OCI-M2 (cell line): ENCODE results near the gene HOMER1.

Source experiments
- DNase-seq: peaks from one replicate; lab custom pipeline; 2025; ENCODE audit not compliant: unreplicated experiment; lab: John Stamatoyannopoulos, UW

Gene HOMER1

GRCh38 chr5:79513704-79514390, at the start of gene HOMER1:
TSS of gene HOMER1 (minus strand) at chr5:79514134. CDS start at chr5:79512774, 1,360 bp downstream.
- no peak for DNase-seq

- DNase-seq: no peak
Measured at GRCh38 chr5:79563247-79563590, 49.3 kb upstream of the HOMER1 start.

GRCh38 chr5:79562351-79563246, 48.7 kb upstream of the HOMER1 start:
- DNase-seq: no peak

GRCh38 chr5:79561525-79561893, 47.6 kb upstream of the HOMER1 start:
- no peak for DNase-seq

- no peak for DNase-seq
Measured at GRCh38 chr5:79560771-79561524, 47.0 kb upstream of the HOMER1 start.

GRCh38 chr5:79555418-79555817, 41.5 kb upstream of the HOMER1 start:
- no peak for DNase-seq

GRCh38 chr5:79552984-79553383, 39.0 kb upstream of the HOMER1 start:
- DNase-seq: no peak

- DNase-seq: no peak
Measured at GRCh38 chr5:79547982-79548381, 34.0 kb upstream of the HOMER1 start.

GRCh38 chr5:79547429-79547822, 33.5 kb upstream of the HOMER1 start:
- DNase-seq: no peak

- DNase-seq: no peak
Measured at GRCh38 chr5:79546782-79547428, 33.0 kb upstream of the HOMER1 start.

GRCh38 chr5:79544131-79544530, 30.2 kb upstream of the HOMER1 start:
- DNase-seq: no peak

- no peak for DNase-seq
Measured at GRCh38 chr5:79540939-79541338, 27.0 kb upstream of the HOMER1 start.

- DNase-seq: no peak
Measured at GRCh38 chr5:79536193-79536906, 22.4 kb upstream of the HOMER1 start.

GRCh38 chr5:79535477-79536192, 21.7 kb upstream of the HOMER1 start:
- no peak for DNase-seq

GRCh38 chr5:79529110-79529509, 15.2 kb upstream of the HOMER1 start:
- no peak for DNase-seq

- no peak for DNase-seq
Measured at GRCh38 chr5:79527431-79527830, 13.5 kb upstream of the HOMER1 start.

- no peak for DNase-seq
Measured at GRCh38 chr5:79526928-79527327, 13.0 kb upstream of the HOMER1 start.

- DNase-seq: no peak
Measured at GRCh38 chr5:79526493-79526892, 12.6 kb upstream of the HOMER1 start.

GRCh38 chr5:79521156-79521555, 7.2 kb upstream of the HOMER1 start:
- no peak for DNase-seq

GRCh38 chr5:79518718-79519117, 4.8 kb upstream of the HOMER1 start:
- no peak for DNase-seq
